ENCODE measurements around the gene SMAP2.

Gene SMAP2

GRCh38 chr1:40399984-40400704 is 26.6 kb downstream of the SMAP2 start:
- Histone ChIP-seq H3K4me3 (no peak overlapping the region), H3K9me3 (ENCODE audit: low read depth, low read length) (no peaks in the 10 kb centered on the region), H3K36me3 (ENCODE audit: insufficient read depth, low read length) (no peaks in the 10 kb centered on the region), H3K27ac (no peak overlapping the region), H3K9ac (ENCODE audit: insufficient read length) (no peak overlapping the region)
- TF ChIP-seq EZH2 (IDR thresholded peaks at IDR 0.05) = no peak
- TF ChIP-seq FOXP2 (optimal IDR thresholded peaks at IDR 0.05; ENCODE audit: control extremely low read depth, extremely low read length, insufficient read depth) = no peak
- TF ChIP-seq POLR2AphosphoS5 (IDR thresholded peaks at IDR 0.05; ENCODE audit: borderline replicate concordance, low read depth, low read length) = no peak
- no peak for DNase-seq (ENCODE audit: low read depth, low spot score)

- Histone ChIP-seq H3K27ac (no peak overlapping the region), H3K9ac (ENCODE audit: insufficient read length) (no peak overlapping the region), H3K4me3 (no peak overlapping the region), H3K36me3 (ENCODE audit: insufficient read depth, low read length) (no peaks in the 10 kb centered on the region), H3K9me3 (ENCODE audit: low read depth, low read length) (no peaks in the 10 kb centered on the region)
- no peak for TF ChIP-seq EZH2 (IDR thresholded peaks at IDR 0.05)
- no peak for TF ChIP-seq POLR2AphosphoS5 (IDR thresholded peaks at IDR 0.05; ENCODE audit: borderline replicate concordance, low read depth, low read length)
- no peak for TF ChIP-seq FOXP2 (optimal IDR thresholded peaks at IDR 0.05; ENCODE audit: control extremely low read depth, extremely low read length, insufficient read depth)
- DNase-seq (ENCODE audit: low read depth, low spot score) = no peak
These were observed 28.1 kb downstream of the SMAP2 start for GRCh38 chr1:40401473-40402201.

- TF ChIP-seq FOXP2 (optimal IDR thresholded peaks at IDR 0.05; ENCODE audit: control extremely low read depth, extremely low read length, insufficient read depth) (no peak), POLR2AphosphoS5 (IDR thresholded peaks at IDR 0.05; ENCODE audit: borderline replicate concordance, low read depth, low read length) (no peak), EZH2 (IDR thresholded peaks at IDR 0.05) (no peak)
- Histone ChIP-seq H3K27ac (peak overlapping the region; percentile 79), H3K9me3 (ENCODE audit: low read depth, low read length) (no peaks in the 10 kb centered on the region), H3K9ac (ENCODE audit: insufficient read length) (peak overlapping the region; percentile 32), H3K36me3 (ENCODE audit: insufficient read depth, low read length) (peaks cover 17% of the 10 kb centered on the region; the same call in 1 of the 2 replicates), H3K4me3 (no peak overlapping the region)
- no peak for DNase-seq (ENCODE audit: low read depth, low spot score)
These were observed 31.3 kb downstream of the SMAP2 start for GRCh38 chr1:40404670-40405462.

GRCh38 chr1:40405812-40406211 is 32.3 kb downstream of the SMAP2 start:
- peak; percentile 81 for DNase-seq (ENCODE audit: low read depth, low spot score)
- peak overlapping the region; percentile 79 for H3K27ac ChIP-seq
- peak overlapping the region; percentile 32 for H3K9ac ChIP-seq (ENCODE audit: insufficient read length)
- H3K4me3 ChIP-seq = peak overlapping the region; percentile 46
- no peak for TF ChIP-seq FOXP2 (optimal IDR thresholded peaks at IDR 0.05; ENCODE audit: control extremely low read depth, extremely low read length, insufficient read depth)
- no peak for TF ChIP-seq EZH2 (IDR thresholded peaks at IDR 0.05)
- no peak; the same call in 1 of the 2 replicates for TF ChIP-seq POLR2AphosphoS5 (IDR thresholded peaks at IDR 0.05; ENCODE audit: borderline replicate concordance, low read depth, low read length)
- H3K36me3 ChIP-seq (ENCODE audit: insufficient read depth, low read length) = peaks cover 18% of the 10 kb centered on the region; the same call in 1 of the 2 replicates
- H3K9me3 ChIP-seq (ENCODE audit: low read depth, low read length) = no peaks in the 10 kb centered on the region

- Histone ChIP-seq H3K9me3 (ENCODE audit: low read depth, low read length) (no peaks in the 10 kb centered on the region), H3K36me3 (ENCODE audit: insufficient read depth, low read length) (peaks cover 18% of the 10 kb centered on the region; the same call in 1 of the 2 replicates), H3K9ac (ENCODE audit: insufficient read length) (no peak overlapping the region), H3K4me3 (no peak overlapping the region), H3K27ac (no peak overlapping the region)
- DNase-seq (ENCODE audit: low read depth, low spot score) = no peak
- TF ChIP-seq EZH2 (IDR thresholded peaks at IDR 0.05) (no peak), POLR2AphosphoS5 (IDR thresholded peaks at IDR 0.05; ENCODE audit: borderline replicate concordance, low read depth, low read length) (no peak), FOXP2 (optimal IDR thresholded peaks at IDR 0.05; ENCODE audit: control extremely low read depth, extremely low read length, insufficient read depth) (no peak)
These were observed 33.9 kb downstream of the SMAP2 start for GRCh38 chr1:40407453-40407852.

- DNase-seq (ENCODE audit: low read depth, low spot score) = no peak
- TF ChIP-seq EZH2 (IDR thresholded peaks at IDR 0.05) (no peak), FOXP2 (optimal IDR thresholded peaks at IDR 0.05; ENCODE audit: control extremely low read depth, extremely low read length, insufficient read depth) (no peak), POLR2AphosphoS5 (IDR thresholded peaks at IDR 0.05; ENCODE audit: borderline replicate concordance, low read depth, low read length) (no peak)
These were observed 35.9 kb downstream of the SMAP2 start for GRCh38 chr1:40409467-40409866.

GRCh38 chr1:40411294-40411693 is 37.8 kb downstream of the SMAP2 start:
- TF ChIP-seq EZH2 (IDR thresholded peaks at IDR 0.05) (no peak), FOXP2 (optimal IDR thresholded peaks at IDR 0.05; ENCODE audit: control extremely low read depth, extremely low read length, insufficient read depth) (no peak), POLR2AphosphoS5 (IDR thresholded peaks at IDR 0.05; ENCODE audit: borderline replicate concordance, low read depth, low read length) (no peak)
- H3K4me3 ChIP-seq = 0 out of 2 replicates have a peak overlapping the region, but pooled peaks have one; percentile 17
- no peak for DNase-seq (ENCODE audit: low read depth, low spot score)
- peak overlapping the region; percentile 7; the same call in 1 of the 2 replicates for H3K27ac ChIP-seq
- peak overlapping the region; percentile 8 for H3K9ac ChIP-seq (ENCODE audit: insufficient read length)
- H3K9me3 ChIP-seq (ENCODE audit: low read depth, low read length) = no peaks in the 10 kb centered on the region
- H3K36me3 ChIP-seq (ENCODE audit: insufficient read depth, low read length) = peaks cover 38% of the 10 kb centered on the region

More at GRCh38 chr1:40409467-40409866, 35.9 kb downstream of the SMAP2 start:
- Histone ChIP-seq H3K4me3 (no peak overlapping the region), H3K9ac (ENCODE audit: insufficient read length) (no peak overlapping the region), H3K36me3 (ENCODE audit: insufficient read depth, low read length) (peaks cover 21% of the 10 kb centered on the region; the same call in 1 of the 2 replicates), H3K9me3 (ENCODE audit: low read depth, low read length) (no peaks in the 10 kb centered on the region), H3K27ac (no peak overlapping the region)
